Raji (cell line): ENCODE data around the gene CNOT8.

Experiments
- POLR2A ChIP-seq: IDR thresholded peaks from 2 replicates; pipeline ENCODE4 v1.6.1; 2011; ENCODE audit warnings: low read depth, low read length, control low read depth; ENCODE audit not compliant: insufficient read depth

CNOT8 gene

GRCh38 chr5:154858297-154858971, at the start of gene CNOT8:
Gene CNOT8 (plus strand): TSS chr5:154858627. CDS start chr5:154863279, 4,652 bp downstream.
- peak; percentile 87 for TF ChIP-seq POLR2A

- TF ChIP-seq POLR2A: no peak
Observed at GRCh38 chr5:154811239-154811638, 47.2 kb upstream of the CNOT8 start.

- TF ChIP-seq POLR2A: no peak
Observed at GRCh38 chr5:154811653-154812465, 46.6 kb upstream of the CNOT8 start.

GRCh38 chr5:154813158-154813557, 45.3 kb upstream of the CNOT8 start:
- TF ChIP-seq POLR2A: no peak

GRCh38 chr5:154813736-154814135, 44.7 kb upstream of the CNOT8 start:
- no peak for TF ChIP-seq POLR2A

- no peak for TF ChIP-seq POLR2A
Observed at GRCh38 chr5:154815025-154815424, 43.4 kb upstream of the CNOT8 start.

- TF ChIP-seq POLR2A: no peak
Observed at GRCh38 chr5:154815684-154816247, 42.7 kb upstream of the CNOT8 start.

- no peak for TF ChIP-seq POLR2A
Observed at GRCh38 chr5:154816891-154817492, 41.4 kb upstream of the CNOT8 start.

GRCh38 chr5:154817815-154818214, 40.6 kb upstream of the CNOT8 start:
- no peak for TF ChIP-seq POLR2A

- no peak for TF ChIP-seq POLR2A
Observed at GRCh38 chr5:154818471-154819116, 39.8 kb upstream of the CNOT8 start.

GRCh38 chr5:154819546-154819945, 38.9 kb upstream of the CNOT8 start:
- TF ChIP-seq POLR2A: no peak

GRCh38 chr5:154820383-154820782, 38.0 kb upstream of the CNOT8 start:
- no peak for TF ChIP-seq POLR2A

- no peak for TF ChIP-seq POLR2A
Observed at GRCh38 chr5:154823605-154824004, 34.8 kb upstream of the CNOT8 start.

GRCh38 chr5:154824070-154824469, 34.4 kb upstream of the CNOT8 start:
- TF ChIP-seq POLR2A: no peak

GRCh38 chr5:154829181-154829588, 29.2 kb upstream of the CNOT8 start:
- no peak for TF ChIP-seq POLR2A

- no peak for TF ChIP-seq POLR2A
Observed at GRCh38 chr5:154829589-154830218, 28.7 kb upstream of the CNOT8 start.
